Measurements from ENCODE around the gene PXN.
A peak's percentile ranks its signal among the peaks of the same experiment; 100 is the strongest.
"Not testable (repeated sequence)": the region's sequence is repeated elsewhere in the genome, so short reads cannot be mapped to it uniquely, and the experiment has no call there.

PXN gene

DNA sequence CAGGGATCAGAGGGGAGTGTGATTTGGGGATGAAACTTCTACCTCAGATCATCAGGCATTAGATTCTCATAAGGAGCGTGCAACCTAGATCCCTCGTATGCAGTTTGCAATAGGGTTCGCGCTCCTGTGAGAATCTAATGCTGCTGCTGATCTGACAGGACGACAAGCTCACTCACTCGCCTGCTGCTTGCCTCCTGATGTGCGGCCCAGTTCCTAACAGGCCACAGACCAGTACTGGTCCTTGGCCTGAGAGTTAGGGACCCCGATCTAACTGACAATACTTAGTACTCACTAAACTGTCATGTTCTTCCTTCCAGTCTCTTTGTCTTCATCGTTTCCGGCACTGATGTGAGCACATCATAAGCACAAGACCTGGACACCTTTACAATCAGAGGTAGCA is 59.3 kb downstream of the PXN start:
- DNase-seq = no peak

DNA sequence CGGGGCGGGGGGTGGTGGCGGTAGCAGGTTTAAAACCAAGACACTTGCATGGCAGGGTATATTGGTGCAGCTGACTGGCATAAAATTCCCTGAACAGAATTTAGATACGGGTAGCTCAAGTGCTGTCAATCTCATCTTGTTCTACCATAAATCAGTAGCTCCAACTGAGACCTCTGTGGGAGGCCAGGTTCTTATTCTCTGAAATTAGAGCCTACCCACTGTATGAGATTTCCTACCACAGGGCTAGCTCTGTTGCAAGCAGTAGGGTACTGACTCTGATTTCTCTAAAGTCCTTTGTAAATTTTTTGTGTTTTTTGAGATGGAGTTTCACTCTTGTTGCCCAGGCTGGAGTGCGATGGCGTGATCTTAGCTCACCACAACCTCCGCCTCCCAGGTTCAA is 61.4 kb downstream of the PXN start:
- DNase-seq = no peak

GRCh38 chr12:120200364-120200800 is 65.1 kb downstream of the PXN start:
- no peak for DNase-seq

- no peak for DNase-seq
These were observed 65.8 kb downstream of the PXN start for GRCh38 chr12:120199595-120200306.

GRCh38 chr12:120199025-120199424 is 66.5 kb downstream of the PXN start:
- DNase-seq = no peak

- DNase-seq = no peak
These were observed 68.0 kb downstream of the PXN start for GRCh38 chr12:120197542-120197887.

DNA sequence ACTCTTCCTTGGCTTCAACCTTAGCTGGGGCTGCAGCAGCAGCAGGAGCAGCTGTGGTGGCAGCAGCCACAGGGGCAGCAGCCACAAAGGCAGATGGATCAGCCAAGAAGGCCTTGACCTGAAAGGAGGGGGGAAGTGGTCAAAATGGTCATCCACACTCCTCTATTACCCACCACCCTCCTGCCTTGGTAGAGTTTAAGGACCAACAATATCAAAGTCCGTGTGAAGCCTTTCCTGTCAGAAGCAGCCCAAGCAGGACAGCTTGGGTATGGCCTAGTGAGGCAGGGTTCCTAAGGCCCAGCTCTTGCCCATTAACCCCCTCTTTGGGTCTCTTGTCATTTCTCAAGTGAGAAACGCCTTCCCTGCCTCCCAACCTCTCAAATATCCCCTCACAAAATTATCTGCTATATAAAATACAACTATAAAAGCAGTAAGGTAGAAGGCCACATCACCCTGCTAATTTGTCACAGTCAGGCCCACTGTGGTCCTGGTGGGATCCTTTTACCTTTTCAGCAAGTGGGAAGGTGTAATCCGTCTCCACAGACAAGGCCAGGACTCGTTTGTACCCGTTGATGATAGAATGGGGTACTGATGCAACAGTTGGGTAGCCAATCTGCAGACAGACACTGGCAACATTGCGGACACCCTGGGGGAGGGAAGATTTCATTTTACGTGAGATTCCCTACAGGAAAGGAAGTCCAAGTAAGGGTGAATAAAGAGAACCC is 68.6 kb downstream of the PXN start:
- DNase-seq = not testable (repeated sequence)

DNA sequence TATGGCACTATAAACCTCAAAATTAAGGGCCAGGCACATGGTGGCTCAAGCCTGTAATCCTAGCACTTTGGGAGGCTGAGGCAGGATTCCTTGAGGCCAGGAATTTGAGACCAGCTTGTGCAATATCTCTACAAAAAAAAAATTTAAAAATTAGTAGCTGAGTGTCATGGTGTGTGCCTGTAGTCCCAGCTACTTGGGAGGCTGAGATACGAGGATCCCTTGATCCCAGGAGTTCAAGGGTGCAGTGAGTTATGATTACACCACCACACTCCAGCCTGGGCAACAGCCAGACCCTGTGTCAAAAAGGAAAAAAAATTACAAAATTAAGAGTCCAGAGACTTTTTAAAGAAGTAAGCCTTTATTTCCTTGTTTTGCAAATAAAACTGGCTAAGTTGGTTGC is 69.2 kb downstream of the PXN start:
- DNase-seq = no peak

GRCh38 chr12:120194534-120195395 is 70.8 kb downstream of the PXN start, which contains the start of gene GCN1:
Gene GCN1 (minus strand): TSS chr12:120194715. CDS start chr12:120194697, 18 bp downstream.
- DNase-seq = peak; percentile 85

- DNase-seq = no peak
These were observed 71.3 kb downstream of the PXN start for GRCh38 chr12:120194226-120194533.

DNA sequence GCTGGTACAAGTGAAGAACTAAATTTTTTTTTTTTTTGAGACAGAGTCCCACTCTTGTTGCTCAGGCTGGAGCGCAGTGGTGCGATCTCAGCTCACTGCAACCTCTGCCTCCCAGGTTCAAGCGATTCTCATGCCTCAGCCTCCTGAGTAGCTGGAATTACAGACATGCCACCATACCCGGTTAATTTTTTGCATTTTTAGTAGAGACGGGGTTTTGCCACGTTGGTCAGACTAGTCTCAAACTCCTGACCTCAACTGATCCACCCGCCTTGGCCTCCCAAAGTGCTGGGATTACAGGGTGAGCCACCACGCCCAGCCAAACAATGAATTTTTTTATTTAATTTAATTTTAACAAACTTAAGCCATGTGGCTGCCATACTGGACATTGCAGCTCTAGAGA is 72.2 kb downstream of the PXN start:
- not testable (repeated sequence) for DNase-seq

DNA sequence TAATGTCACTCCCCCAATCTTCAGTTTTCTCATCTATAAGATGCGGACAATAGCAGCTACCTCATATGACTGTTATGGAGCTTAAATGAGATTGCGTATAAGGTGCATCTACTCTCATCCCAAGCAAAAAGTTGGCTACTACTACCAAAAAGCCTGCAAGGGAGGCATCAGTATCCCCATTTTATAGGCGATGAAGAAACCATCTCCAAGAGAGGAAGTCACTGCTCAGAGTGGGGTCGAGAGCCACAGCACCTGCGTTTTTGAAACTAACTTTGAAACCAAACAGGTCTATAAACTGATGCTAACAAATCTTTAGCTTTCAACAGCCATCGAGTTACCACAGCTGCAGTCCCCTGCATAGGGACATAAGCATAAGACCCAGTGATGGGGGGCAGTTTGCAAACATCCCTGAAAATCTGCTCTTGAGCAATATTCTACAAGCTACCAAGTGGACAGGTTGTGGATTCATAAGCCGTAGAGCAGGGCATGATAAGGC is 74.5 kb downstream of the PXN start:
- DNase-seq = no peak

DNA sequence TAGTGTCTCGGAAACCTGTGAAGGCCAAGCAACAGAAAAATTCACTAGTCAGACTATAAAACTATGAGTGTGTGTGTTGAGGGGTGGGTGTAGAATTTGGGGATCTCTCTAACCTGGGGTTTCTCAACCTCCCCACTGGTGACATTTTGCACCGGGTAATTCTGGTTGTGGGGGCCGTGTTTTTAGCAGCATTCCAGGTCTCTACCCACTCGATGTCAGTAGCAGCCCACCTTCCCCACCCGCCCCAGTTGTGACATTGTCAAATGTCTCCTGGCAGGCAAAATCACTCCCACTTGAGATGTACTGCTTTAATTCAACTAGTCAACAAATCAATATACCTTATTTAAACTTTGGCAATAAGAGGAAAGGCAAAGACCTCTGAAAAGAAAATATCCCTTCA is 75.1 kb downstream of the PXN start:
- DNase-seq = no peak

DNA sequence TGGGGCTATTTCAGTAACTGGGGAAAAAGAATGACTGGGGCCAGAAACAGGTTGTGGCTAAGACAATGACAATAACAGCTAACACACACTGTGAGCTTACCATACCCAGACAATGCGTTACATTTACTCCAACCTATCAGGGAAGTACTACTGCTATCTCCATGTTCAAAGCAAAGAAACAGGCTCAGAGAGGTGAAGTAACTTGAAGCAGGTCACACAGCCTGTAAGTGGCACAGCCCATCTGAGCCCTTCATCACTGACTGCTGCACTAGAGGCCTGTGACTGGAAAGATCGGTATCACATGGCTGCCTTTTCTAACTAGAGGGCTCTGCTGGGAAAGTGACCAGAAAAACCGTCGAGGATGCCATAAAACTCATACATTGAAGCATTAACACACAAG is 78.9 kb downstream of the PXN start:
- DNase-seq = no peak

DNA sequence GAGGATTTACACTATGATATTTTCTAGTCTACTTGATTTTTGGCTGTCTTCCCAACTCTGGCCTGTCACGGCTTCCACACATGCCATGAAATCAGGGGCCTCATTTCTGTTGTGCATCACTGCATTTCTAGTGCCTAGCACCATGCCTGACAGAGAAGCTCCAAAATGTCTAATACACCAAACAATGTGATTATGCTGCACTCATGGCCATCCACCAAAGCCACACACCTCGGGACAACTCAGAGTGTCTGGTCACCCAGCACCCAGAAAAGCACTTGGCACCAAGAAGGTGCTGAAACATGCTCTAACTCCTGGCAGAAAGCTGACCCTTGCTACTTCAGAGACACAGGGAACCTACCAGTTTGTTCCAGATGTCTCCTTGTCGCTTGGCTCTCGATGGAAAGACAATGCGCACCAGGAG is 82.3 kb downstream of the PXN start:
- no peak for DNase-seq

GRCh38 chr12:120181991-120182631 is 83.4 kb downstream of the PXN start:
- no peak for DNase-seq

GRCh38 chr12:120180975-120181374 is 84.6 kb downstream of the PXN start:
- DNase-seq = no peak

- no peak for DNase-seq
These were observed 90.0 kb downstream of the PXN start for GRCh38 chr12:120175537-120175936.

GRCh38 chr12:120175062-120175461 is 90.5 kb downstream of the PXN start:
- no peak for DNase-seq

GRCh38 chr12:120172053-120172452 is 93.5 kb downstream of the PXN start:
- DNase-seq = no peak

DNA sequence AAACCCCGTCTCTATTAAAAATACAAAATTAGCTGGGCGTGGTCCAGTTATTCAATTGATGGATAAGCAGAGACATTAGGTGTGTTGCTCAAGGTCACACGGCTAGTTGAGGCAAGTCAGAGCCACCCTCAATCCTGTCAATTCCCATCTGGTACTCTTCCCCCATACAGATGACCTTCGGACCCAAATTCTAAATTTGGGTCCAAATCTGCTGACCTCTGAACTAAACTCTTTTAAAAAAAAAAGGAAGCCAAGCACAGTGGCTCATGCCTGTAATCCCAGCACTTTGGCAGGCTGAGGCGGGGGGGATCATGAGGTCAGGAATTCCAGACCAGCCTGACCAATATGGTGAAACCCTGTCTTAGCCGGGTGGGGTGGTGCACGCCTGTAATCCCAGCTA is 94.9 kb downstream of the PXN start:
- DNase-seq = no peak

- no peak for DNase-seq
These were observed 95.6 kb downstream of the PXN start for GRCh38 chr12:120169946-120170345.

DNA sequence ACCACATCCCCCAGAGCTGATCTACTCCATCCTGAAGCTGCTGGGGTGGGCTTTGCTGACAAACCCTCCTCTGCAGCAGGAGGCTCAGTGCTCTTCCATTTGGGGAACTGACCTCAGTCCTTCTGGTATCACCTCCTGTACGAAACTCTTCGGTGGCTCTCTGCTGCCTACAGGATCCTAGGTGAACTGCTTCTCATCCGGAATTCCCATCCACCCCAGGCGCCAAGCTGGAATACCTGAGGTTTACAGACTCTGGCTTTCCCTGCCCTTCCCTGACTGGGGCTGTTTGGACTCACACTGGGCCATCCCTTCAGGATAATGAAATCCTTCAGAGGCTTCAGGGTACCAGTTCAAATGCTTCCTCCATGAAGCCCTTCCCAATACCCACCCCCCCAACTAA is 97.2 kb downstream of the PXN start:
- no peak for DNase-seq

Measured in central memory CD4-positive, alpha-beta T cell (primary cell).